Neuronal stem cell (in vitro differentiated cells): ENCODE data around the gene HAUS5.

Source experiments
- DNase-seq: peaks from one replicate; pipeline ENCODE4 v3.0.0-alpha.2; 2013; ENCODE audit warnings: low spot score
- H2AFZ ChIP-seq: one replicate; pipeline ENCODE4 v1.6.1; 2013; ENCODE audit warnings: mild to moderate bottlenecking, low read length, inconsistent platforms
- H2AK5ac ChIP-seq: 2 replicates; pipeline ENCODE4 v1.6.1; 2013; ENCODE audit warnings: low read depth, mild to moderate bottlenecking, inconsistent platforms, low read length, moderate library complexity, mixed read lengths
- H2BK120ac ChIP-seq: 2 replicates; pipeline ENCODE4 v1.6.1; 2013; ENCODE audit warnings: low read depth, mild to moderate bottlenecking, inconsistent platforms, low read length, moderate library complexity, mixed read lengths
- H2BK12ac ChIP-seq: one replicate; pipeline ENCODE4 v1.6.1; 2013; ENCODE audit warnings: low read length, inconsistent platforms
- H2BK15ac ChIP-seq: 2 replicates; pipeline ENCODE4 v1.6.1; 2013; ENCODE audit warnings: mild to moderate bottlenecking, low read length, inconsistent platforms, mixed read lengths
- H2BK5ac ChIP-seq: one replicate; pipeline ENCODE4 v1.6.1; 2013; ENCODE audit warnings: inconsistent platforms, mild to moderate bottlenecking, low read length, moderate library complexity
- H3K14ac ChIP-seq: one replicate; pipeline ENCODE4 v1.6.1; 2013; ENCODE audit warnings: low read length, inconsistent platforms
- H3K18ac ChIP-seq: 2 replicates; pipeline ENCODE4 v1.6.1; 2013; ENCODE audit warnings: low read length, inconsistent platforms
- H3K23ac ChIP-seq: 2 replicates; pipeline ENCODE4 v1.6.1; 2013; ENCODE audit warnings: low read depth, mild to moderate bottlenecking, mixed read lengths, low read length, inconsistent platforms; ENCODE audit not compliant: poor library complexity
- H3K27ac ChIP-seq: replicated peaks from 3 replicates; pipeline ENCODE4 v1.5.1; 2013; ENCODE audit warnings: low read length, inconsistent platforms
- H3K27me3 ChIP-seq, 3 experiments: 2 replicates each; pipeline ENCODE4 v1.6.1; 2013; ENCODE audit warnings: low read length in 3 of 3, mild to moderate bottlenecking in 2 of 3, inconsistent platforms in 1 of 3, low read depth in 1 of 3, mixed read lengths in 1 of 3, moderate library complexity in 1 of 3; ENCODE audit not compliant: control insufficient read depth in 3 of 3, insufficient read depth in 3 of 3
- H3K36me3 ChIP-seq, 2 donors: replicated peaks in 1 of 2; 2 replicates each; pipeline ENCODE4 v1.6.1; 2013; ENCODE audit warnings: low read length in 2 of 2; ENCODE audit not compliant: control insufficient read depth in 2 of 2, insufficient read depth in 2 of 2
- H3K4ac ChIP-seq: 2 replicates; pipeline ENCODE4 v1.6.1; 2013; ENCODE audit warnings: inconsistent platforms, mild to moderate bottlenecking, low read length, moderate library complexity
- H3K4me1 ChIP-seq, 2 donors: 1 replicate in 1 of 2; 2 replicates in 1 of 2; pipeline ENCODE4 v1.6.1; 2013; ENCODE audit warnings: low read length in 2 of 2, low read depth in 1 of 2; ENCODE audit not compliant: control insufficient read depth in 2 of 2, insufficient read depth in 1 of 2
- H3K4me2 ChIP-seq: one replicate; pipeline ENCODE4 v1.6.1; 2013; ENCODE audit warnings: mild to moderate bottlenecking, low read length, inconsistent platforms; ENCODE audit not compliant: insufficient read depth, poor library complexity, severe bottlenecking
- H3K4me3 ChIP-seq, 2 donors: 2 replicates each; pipeline ENCODE4 v1.5.1; 2013; ENCODE audit warnings: low read length in 2 of 2, mild to moderate bottlenecking in 2 of 2, inconsistent platforms in 1 of 2, moderate library complexity in 1 of 2
- H3K79me1 ChIP-seq: one replicate; pipeline ENCODE4 v1.6.1; 2013; ENCODE audit warnings: low read depth, mild to moderate bottlenecking, inconsistent platforms, low read length, moderate library complexity
- H3K9ac ChIP-seq: one replicate; pipeline ENCODE4 v1.6.1; 2013; ENCODE audit warnings: mild to moderate bottlenecking, low read depth, low read length, inconsistent platforms; ENCODE audit not compliant: poor library complexity
- H3K9me3 ChIP-seq, 2 donors: replicated peaks in 1 of 2; 2 replicates each; pipeline versions ENCODE3 to v1.6.1; 2013; ENCODE audit warnings: low read length in 2 of 2, mild to moderate bottlenecking in 2 of 2, inconsistent platforms in 1 of 2, low read depth in 1 of 2, mixed read lengths in 1 of 2, moderate library complexity in 1 of 2; ENCODE audit not compliant: control insufficient read depth in 2 of 2, insufficient read depth in 1 of 2
- H4K8ac ChIP-seq: one replicate; pipeline ENCODE4 v1.6.1; 2013; ENCODE audit warnings: low read depth, mild to moderate bottlenecking, inconsistent platforms, low read length, moderate library complexity
- H4K91ac ChIP-seq: one replicate; pipeline ENCODE4 v1.6.1; 2013; ENCODE audit warnings: low read length, low read depth, mild to moderate bottlenecking, inconsistent platforms; ENCODE audit not compliant: poor library complexity
- WGBS, 2 donors: extraction: QIAGEN DNeasy Blood & Tissue Kit; methylation state at CpG; one replicate each; pipeline ENCODE4 v1.1.7; 2013; ENCODE audit warnings: missing lambda C conversion rate in 2 of 2, mixed read lengths in 1 of 2; ENCODE audit not compliant: insufficient read length in 2 of 2, insufficient replicate concordance in 1 of 2; ENCODE audit errors: extremely low coverage in 2 of 2; 5-methylcytosine and 5-hydroxymethylcytosine counted together

The HAUS5 gene

DNA sequence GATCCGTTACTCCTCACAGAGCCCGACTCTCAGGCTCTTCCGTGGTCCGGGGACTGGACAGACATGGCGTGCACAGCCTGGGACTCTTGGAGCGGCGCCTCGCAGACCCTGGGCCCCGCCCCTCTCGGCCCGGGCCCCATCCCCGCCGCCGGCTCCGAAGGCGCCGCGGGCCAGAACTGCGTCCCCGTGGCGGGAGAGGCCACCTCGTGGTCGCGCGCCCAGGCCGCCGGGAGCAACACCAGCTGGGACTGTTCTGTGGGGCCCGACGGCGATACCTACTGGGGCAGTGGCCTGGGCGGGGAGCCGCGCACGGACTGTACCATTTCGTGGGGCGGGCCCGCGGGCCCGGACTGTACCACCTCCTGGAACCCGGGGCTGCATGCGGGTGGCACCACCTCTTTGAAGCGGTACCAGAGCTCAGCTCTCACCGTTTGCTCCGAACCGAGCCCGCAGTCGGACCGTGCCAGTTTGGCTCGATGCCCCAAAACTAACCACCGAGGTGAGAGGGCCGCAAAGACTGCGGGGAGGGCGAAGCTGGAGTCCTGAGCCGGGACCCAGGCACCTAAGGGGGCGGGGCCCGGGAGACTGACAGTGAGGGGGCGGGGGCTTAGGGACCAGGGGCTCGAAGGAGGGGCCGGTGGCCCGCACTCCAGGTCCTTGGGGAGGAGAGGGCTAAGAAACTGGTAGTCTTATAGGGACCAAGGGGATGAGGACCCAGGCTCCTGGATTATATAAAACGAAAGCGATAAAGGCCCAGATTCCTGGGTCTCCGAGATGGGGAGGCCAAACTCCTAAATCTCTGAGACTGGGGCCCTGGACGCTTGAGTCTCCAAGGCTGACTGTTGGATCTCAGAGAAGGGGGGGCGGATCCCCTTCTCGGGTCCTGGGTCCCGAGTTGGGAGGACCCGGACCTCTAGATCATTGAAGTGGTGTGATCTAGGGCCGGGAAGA is 31.0 kb downstream of the HAUS5 start:
- Histone ChIP-seq H4K91ac (no peak overlapping the region), H2BK12ac (no peak overlapping the region), H3K79me1 (no peaks in the 10 kb centered on the region), H3K18ac (peak overlapping the region; percentile 93), H3K4me2 (peak overlapping the region; percentile 98), H3K36me3 (peaks cover 0 to 1% of the 10 kb centered on the region in 2 donors), H2AFZ (peak overlapping the region; percentile 99), H3K4me1 (peaks cover 22 to 30% of the 10 kb centered on the region in 2 donors), H3K27ac (peak overlapping the region; percentile 83), H2BK15ac (peak overlapping the region; percentile 74), H3K27me3 (peaks cover 0 to 6% (median 0%) of the 10 kb centered on the region in 3 experiments), H4K8ac (no peak overlapping the region), H2BK120ac (no peak overlapping the region), H3K23ac (peak overlapping the region; percentile 98), H2BK5ac (peak overlapping the region; percentile 89), H3K4me3 (peak overlapping the region; percentile 64 to 84), H3K9me3 (no peaks in the 10 kb centered on the region), H2AK5ac (peak overlapping the region; percentile 100), H3K14ac (peak overlapping the region; percentile 89), H3K4ac (no peak overlapping the region), H3K9ac (peak overlapping the region; percentile 78)
- peak; percentile 87 for DNase-seq
- WGBS, 2 donors = no CpG with 5 or more reads among the region's 69 CpGs

DNA sequence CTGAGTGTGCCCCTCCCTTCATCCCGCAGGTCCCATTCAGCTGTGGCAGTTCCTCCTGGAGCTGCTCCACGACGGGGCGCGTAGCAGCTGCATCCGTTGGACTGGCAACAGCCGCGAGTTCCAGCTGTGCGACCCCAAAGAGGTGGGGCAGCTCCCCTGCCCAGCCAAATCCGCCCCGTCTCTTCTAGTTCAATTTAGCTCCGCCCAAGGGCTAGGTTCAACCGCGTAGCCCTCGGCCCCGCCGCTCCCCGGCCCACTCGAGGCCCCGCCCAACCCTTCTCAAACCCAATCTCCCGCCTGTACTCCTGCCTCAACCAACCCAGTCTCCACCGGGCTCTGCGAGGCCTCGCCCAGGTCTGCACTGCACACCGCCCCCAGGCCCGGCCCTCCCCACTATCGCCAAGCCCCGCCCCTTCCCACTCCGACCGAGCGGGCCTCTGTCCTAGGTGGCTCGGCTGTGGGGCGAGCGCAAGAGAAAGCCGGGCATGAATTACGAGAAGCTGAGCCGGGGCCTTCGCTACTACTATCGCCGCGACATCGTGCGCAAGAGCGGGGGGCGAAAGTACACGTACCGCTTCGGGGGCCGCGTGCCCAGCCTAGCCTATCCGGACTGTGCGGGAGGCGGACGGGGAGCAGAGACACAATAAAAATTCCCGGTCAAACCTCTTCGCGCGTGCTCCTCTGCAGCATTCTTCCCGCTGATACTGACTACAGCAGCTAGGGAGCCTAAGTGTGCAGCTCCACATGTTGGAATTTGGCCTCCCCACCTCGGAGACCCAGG is 31.9 kb downstream of the HAUS5 start:
- Histone ChIP-seq H3K9ac (peak overlapping the region; percentile 78), H2BK15ac (peak overlapping the region; percentile 95), H3K27me3 (peaks cover 0 to 6% (median 0%) of the 10 kb centered on the region in 3 experiments), H3K27ac (peak overlapping the region; percentile 78), H3K4ac (peak overlapping the region; percentile 55), H4K8ac (no peak overlapping the region), H3K4me3 (peak overlapping the region; percentile 64 to 79), H3K9me3 (no peaks in the 10 kb centered on the region), H3K4me2 (peak overlapping the region; percentile 98), H2BK120ac (no peak overlapping the region), H3K23ac (peak overlapping the region; percentile 90), H3K4me1 (peaks cover 19 to 25% of the 10 kb centered on the region in 2 donors), H2AFZ (peak overlapping the region; percentile 99), H2BK12ac (peak overlapping the region; percentile 31), H2BK5ac (peak overlapping the region; percentile 94), H3K14ac (peak overlapping the region; percentile 60), H3K79me1 (no peaks in the 10 kb centered on the region), H4K91ac (no peak overlapping the region), H3K36me3 (no peaks in the 10 kb centered on the region), H3K18ac (peak overlapping the region; percentile 95), H2AK5ac (peak overlapping the region; percentile 58)
- DNase-seq = peak; percentile 91
- no CpG with 5 or more reads among the region's 60 CpGs for WGBS, 2 donors

DNA sequence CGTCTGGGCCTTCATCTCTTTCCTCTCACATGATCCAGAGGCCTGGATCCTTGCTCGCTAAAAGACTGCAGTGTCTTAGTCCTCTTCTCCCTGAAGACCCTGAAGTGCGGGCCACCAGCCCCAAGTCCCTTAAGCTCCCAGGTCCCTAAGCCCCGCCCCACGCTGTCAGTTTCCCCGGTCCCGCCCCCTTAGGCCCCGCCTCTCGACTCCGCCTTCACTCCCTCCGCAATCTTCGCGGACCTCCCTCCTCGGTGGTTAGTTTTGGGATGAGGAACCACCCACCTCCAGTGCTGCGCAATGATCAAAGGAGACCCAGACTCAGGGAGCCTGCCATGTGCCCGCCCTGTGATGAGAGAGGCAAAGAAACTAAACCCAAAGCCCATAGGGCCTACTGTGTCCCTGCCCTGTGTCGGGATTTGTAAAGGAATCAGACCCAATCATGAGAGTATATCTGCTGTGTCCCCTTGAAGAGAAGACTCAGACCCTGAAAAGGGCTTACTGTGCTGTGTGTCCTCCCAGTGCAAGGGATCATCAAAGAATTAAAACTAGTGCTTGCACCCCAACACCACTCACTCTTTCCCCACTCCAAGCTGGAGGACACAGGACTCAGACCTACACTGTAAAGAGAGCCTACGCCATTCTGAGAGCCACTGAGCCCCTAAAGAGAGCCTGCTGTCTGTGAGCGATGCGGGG is 32.6 kb downstream of the HAUS5 start:
- Histone ChIP-seq H3K27me3 (peaks cover 0 to 6% (median 0%) of the 10 kb centered on the region in 3 experiments), H3K23ac (no peak overlapping the region), H3K79me1 (no peaks in the 10 kb centered on the region), H3K4me1 (peaks cover 17 to 25% of the 10 kb centered on the region in 2 donors), H4K91ac (no peak overlapping the region), H2AFZ (peak overlapping the region; percentile 99), H3K4me2 (peak overlapping the region; percentile 98), H3K4me3 (peak overlapping the region; percentile 64 to 79), H2BK15ac (peak overlapping the region; percentile 95), H4K8ac (no peak overlapping the region), H3K9me3 (no peaks in the 10 kb centered on the region), H2BK12ac (peak overlapping the region; percentile 8), H3K4ac (no peak overlapping the region), H3K18ac (peak overlapping the region; percentile 25), H3K36me3 (peaks cover 0 to 5% of the 10 kb centered on the region in 2 donors), H2BK120ac (no peak overlapping the region), H3K27ac (peak overlapping the region; percentile 78), H3K14ac (peak overlapping the region; percentile 60), H2BK5ac (peak overlapping the region; percentile 94), H2AK5ac (peak overlapping the region; percentile 77), H3K9ac (no peak overlapping the region)
- no CpG with 5 or more reads among the region's 20 CpGs for WGBS, 2 donors
- peak; percentile 86 for DNase-seq
